K562 (cell line): ENCODE data around the gene MYO18A. TPM values are rescaled to one million over a fixed set of nuclear protein-coding genes. Genes with fewer than 3 reads are reported as not detected.

Experiments
- ATAC-seq: fragments of 200-7000 bp; cut with Tn5 transposase; 3 replicates; pipeline ENCODE4 v1.9.1; 2020; ENCODE audit warnings: moderate library complexity
- BruUV-seq: library from RNA; stranded (reverse); fragments of 400-500 nt; replicated peaks from 2 replicates; lab custom pipeline; 2021; lab: Mats Ljungman, UMichigan
- CTCF ChIA-PET: fragments of 300-600 bp; formaldehyde crosslinking; extraction: SDS; loops from one replicate; lab custom pipeline; 2021; ENCODE audit warnings: low intra/inter-chr PET ratio; lab: Yijun Ruan, JAX
- POLR2A ChIA-PET: fragments of 300-600, 350-650 bp; sonication (Branson Sonifier 250); formaldehyde crosslinking; extraction: SDS; loops from one replicate; lab custom pipeline; 2021; ENCODE audit warnings: antibody characterized with exemption, inconsistent platforms; lab: Yijun Ruan, JAX
- DNase-seq, 4 experiments: peaks; one replicate each; pipeline versions ENCODE4 v3.0.0 to v3.0.0-alpha.2; 2011 to 2018; ENCODE audit warnings: low spot score in 3 of 4, mixed read lengths in 3 of 4; ENCODE audit errors: extremely low read depth in 1 of 4
- FAIRE-seq: peaks from 2 replicates; lab custom pipeline; 2011; peaks lifted over from hg19 to GRCh38; lab: Jason Lieb, UNC
- H2AFZ ChIP-seq: 2 replicates; pipeline ENCODE4 v1.6.0; 2011; ENCODE audit warnings: low read depth, low read length, control low read depth, inconsistent platforms
- H3K27ac ChIP-seq: fragments of 200-600 bp; 3 replicates; pipeline ENCODE4 v1.8.0; 2011; ENCODE audit warnings: low read depth, mild to moderate bottlenecking, control low read depth, inconsistent platforms, low read length, moderate library complexity, mixed read lengths; ENCODE audit errors: extremely low read depth
- H3K27me3 ChIP-seq, 2 experiments: fragments of 300-600 bp in 1 of 2; 2 replicates in 1 of 2; 3 replicates in 1 of 2; pipeline versions ENCODE4 v1.6.0 to v1.8.0; 2011; ENCODE audit warnings: inconsistent platforms in 2 of 2, low read length in 2 of 2, mild to moderate bottlenecking in 1 of 2, mixed read lengths in 1 of 2, moderate library complexity in 1 of 2; ENCODE audit not compliant: control insufficient read depth in 2 of 2, insufficient read depth in 2 of 2
- H3K36me3 ChIP-seq: fragments of 300-600 bp; 3 replicates; pipeline ENCODE4 v1.8.0; 2011; ENCODE audit warnings: mild to moderate bottlenecking, low read length, inconsistent platforms; ENCODE audit not compliant: control insufficient read depth, insufficient read depth
- H3K4me1 ChIP-seq, 2 experiments: fragments of 200-600 bp in 1 of 2; replicated peaks in 1 of 2; 2 replicates in 1 of 2; 3 replicates in 1 of 2; pipeline versions ENCODE4 v1.5.1 to v1.8.0; 2011; ENCODE audit warnings: inconsistent platforms in 2 of 2, low read length in 2 of 2, mild to moderate bottlenecking in 1 of 2, mixed read lengths in 1 of 2, moderate library complexity in 1 of 2; ENCODE audit not compliant: control insufficient read depth in 2 of 2, insufficient read depth in 2 of 2
- H3K4me2 ChIP-seq: 2 replicates; pipeline ENCODE4 v1.6.1; 2011; ENCODE audit warnings: low read length, control low read depth, inconsistent platforms, mixed read lengths; ENCODE audit not compliant: insufficient read depth
- H3K4me3 ChIP-seq: fragments of 200-600 bp; sonication (generic), shearing (Covaris generic); 2 replicates; pipeline ENCODE4 v1.5.1; 2016; ENCODE audit warnings: control low read depth, inconsistent platforms
- H3K79me2 ChIP-seq: fragments of 200-600 bp; 3 replicates; pipeline ENCODE4 v1.8.0; 2011; ENCODE audit warnings: low read length, inconsistent platforms; ENCODE audit not compliant: control insufficient read depth, insufficient read depth
- H3K9ac ChIP-seq, 2 experiments: 2 replicates each; pipeline versions ENCODE4 v1.6.0 to v1.6.1; 2011; ENCODE audit warnings: low read depth in 2 of 2, low read length in 2 of 2, control low read depth in 1 of 2, inconsistent platforms in 1 of 2, mild to moderate bottlenecking in 1 of 2, mixed read lengths in 1 of 2; ENCODE audit not compliant: insufficient read depth in 1 of 2
- H3K9me1 ChIP-seq: one replicate; pipeline ENCODE4 v1.6.0; 2011; ENCODE audit warnings: inconsistent platforms, mild to moderate bottlenecking, low read length, moderate library complexity; ENCODE audit not compliant: control insufficient read depth, insufficient read depth
- H3K9me3 ChIP-seq: replicated peaks from 2 replicates; pipeline ENCODE4 v1.5.1; 2011; ENCODE audit warnings: low read depth, low read length, inconsistent platforms; ENCODE audit not compliant: control insufficient read depth, insufficient read depth
- H4K20me1 ChIP-seq: replicated peaks from 2 replicates; pipeline ENCODE4 v1.6.1; 2011; ENCODE audit warnings: low read length, inconsistent platforms, mixed read lengths; ENCODE audit not compliant: control insufficient read depth, insufficient read depth
- HDAC3 ChIP-seq: fragments of 450-650 bp; IDR thresholded peaks from 2 replicates; pipeline ENCODE4 v1.6.1; 2018; ENCODE audit warnings: borderline replicate concordance, mild to moderate bottlenecking, moderate library complexity; ENCODE audit not compliant: partially characterized antibody
- NFIC ChIP-seq: fragments of 450-650 bp; IDR thresholded peaks from 2 replicates; pipeline ENCODE4 v1.6.1; 2017; ENCODE audit warnings: mild to moderate bottlenecking, inconsistent platforms
- POLR2A ChIP-seq: fragments of 450-650 bp; conservative IDR thresholded peaks from 2 replicates; pipeline ENCODE4 v1.6.1; 2016
- SNRNP70 ChIP-seq: fragments of 200-400 bp; formaldehyde crosslinking; optimal IDR thresholded peaks from 2 replicates; pipeline ENCODE3; 2017; ENCODE audit warnings: low read depth, low read length
- SRSF7 ChIP-seq: fragments of 200-400 bp; formaldehyde crosslinking; optimal IDR thresholded peaks from 2 replicates; pipeline ENCODE3; 2017; ENCODE audit warnings: mild to moderate bottlenecking, low read depth, low read length
- TARDBP ChIP-seq: fragments of 450-650 bp; IDR thresholded peaks from 2 replicates; pipeline ENCODE4 v1.6.1; 2016
- ZKSCAN8 ChIP-seq: fragments of 200-800 bp; sonication (Bioruptor generic); IDR thresholded peaks from 2 replicates; pipeline ENCODE4 v1.6.1; 2016; ENCODE audit warnings: missing genetic modification characterization, missing compliant biosample characterization
- WGBS: fragments of 100-300 bp; shearing (Covaris generic); methylation state at CpG from one replicate; pipeline ENCODE4 v1.1.6; 2016; ENCODE audit warnings: low coverage, mixed read lengths; ENCODE audit not compliant: insufficient coverage; ENCODE audit errors: missing lambda C conversion rate; 5-methylcytosine and 5-hydroxymethylcytosine counted together
- in situ Hi-C: fragments of 300-500 bp; cut with MboI; formaldehyde crosslinking; loops from 4 replicates; pipeline ENCODE4 v1.15.0; 2018; ENCODE audit warnings: inconsistent platforms, mixed read lengths
- intact Hi-C: fragments of 100-400 bp; cut with micrococcal nuclease; formaldehyde crosslinking; loops from 2 replicates; pipeline ENCODE4 v1.14.2; 2022
- polyA plus RNA-seq, 8 experiments: library from polyadenylated mRNA; depleted of rRNA in 4 of 8; stranded (reverse) in 5 of 8; unstranded in 3 of 8; fragments of >200 nt; fragmentation: Nextera tagmentation in 2 of 8; fragmentation: Illumina TruSeq in 1 of 8; extraction: Ambion mirVana in 2 of 8; extraction: Trizol in 1 of 8; gene quantifications; 2 replicates each; pipeline versions ENCODE4 v1.2.1 to v1.2.3, GENCODE V29; 2011 to 2014; ENCODE audit warnings: inconsistent platforms in 1 of 8, missing spikeins in 1 of 8
- total RNA-seq, 7 experiments: library from RNA; depleted of rRNA in 6 of 7; stranded (reverse); fragments of >200 nt in 6 of 7; fragmentation: Illumina TruSeq in 2 of 7; extraction: Trizol in 2 of 7; gene quantifications; 2 replicates each; pipeline versions ENCODE4 v1.2.1 to v1.2.3, GENCODE V29; 2011 to 2021; ENCODE audit warnings: low replicate concordance in 1 of 7
- TF ChIP-seq, protein P1 (sequence below): fragments of 450-650 bp; formaldehyde crosslinking; IDR thresholded peaks from 2 replicates; pipeline ENCODE4 v1.4.0; 2020; ENCODE audit warnings: mild to moderate bottlenecking, mixed read lengths

The MYO18A gene
- total and polyA plus RNA-seq, 9 of the 15 experiments (the other 6 are each of a cell fraction or from before 2014, with no cell fraction given): 2.5 to 65.4 (median 17.1) TPM

DNA sequence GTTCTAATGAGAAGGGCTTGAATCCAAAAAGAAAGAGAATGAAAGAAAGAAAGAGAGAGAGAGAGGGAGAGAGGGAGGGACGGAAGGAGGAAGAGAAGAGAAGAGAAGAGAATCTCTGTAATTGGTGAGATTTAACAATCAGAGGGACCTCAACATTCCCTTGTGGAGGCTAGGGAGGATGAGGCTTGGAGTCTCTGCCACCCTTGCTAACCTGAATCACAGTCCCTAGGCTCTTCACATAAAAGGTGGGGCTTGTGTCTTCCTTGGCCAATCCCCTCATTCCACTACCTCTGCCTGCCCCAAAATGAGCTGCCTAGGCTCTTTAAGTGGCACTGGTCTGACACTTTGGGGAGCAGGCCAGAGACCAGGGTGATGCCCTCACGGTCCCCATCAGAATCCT lies 107.2 kb downstream of the MYO18A start (continued):
- TF ChIP-seq TARDBP (no peak), SNRNP70 (no peak), HDAC3 (no peak)

DNA sequence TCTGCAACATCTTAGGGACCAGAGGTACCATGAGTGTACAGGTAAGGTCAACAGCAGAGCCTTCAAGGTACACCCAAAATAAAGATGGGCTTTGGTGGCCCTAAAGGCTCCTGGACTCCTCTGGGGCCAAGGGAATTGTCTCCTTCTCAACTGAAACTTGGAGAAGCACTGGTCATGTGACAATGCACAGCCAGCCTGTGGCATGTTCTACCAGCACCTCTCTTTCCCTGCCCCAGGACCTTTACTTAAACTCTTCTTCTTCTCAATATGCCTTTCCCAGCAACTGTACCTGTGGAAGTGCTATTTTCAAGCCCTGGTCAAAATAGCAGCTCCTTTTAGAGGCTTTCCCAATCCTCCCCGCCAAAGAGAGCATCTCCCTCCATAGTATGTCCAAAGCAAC lies 108.9 kb downstream of the MYO18A start:
- FAIRE-seq (no peak), DNase-seq (no peak), ATAC-seq (no peak)
- H3K36me3 ChIP-seq: no peaks in the 10 kb centered on the region
- ChIA-PET POLR2A (interaction anchor here (0.6 kb wide), 1 partner anchor 15 kb away, joined by 3 read pairs; no protein-coding TSS in a partner anchor), CTCF (no interaction called here)
- no peaks in the 10 kb centered on the region for H4K20me1 ChIP-seq
- in situ Hi-C loops: no loop called here
- intact Hi-C loops: no loop called here
- no peaks in the 10 kb centered on the region for H3K79me2 ChIP-seq
- no peak overlapping the region for H2AFZ ChIP-seq
- H3K27ac ChIP-seq: no peak overlapping the region
- H3K4me3 ChIP-seq: no peak overlapping the region
- H3K4me2 ChIP-seq: no peak overlapping the region
- BruUV-seq: no TSS peak
- no peaks in the 10 kb centered on the region for H3K27me3 ChIP-seq
- H3K4me1 ChIP-seq: peaks cover 3% of the 10 kb centered on the region in 2 experiments; a peak in 1 of 5 replicates
- H3K9me3 ChIP-seq: no peaks in the 10 kb centered on the region
- 31% methylated on average over 1 of the region's 1 CpG for WGBS
- TF ChIP-seq POLR2A (0 out of 2 replicates have a peak, but pooled peaks have one; percentile 31), ZKSCAN8 (CRISPR knock-in tag) (no peak), NFIC (peak; percentile 83; the same call in 1 of the 2 replicates), SRSF7 (no peak)
- TF ChIP-seq, protein P1, sequence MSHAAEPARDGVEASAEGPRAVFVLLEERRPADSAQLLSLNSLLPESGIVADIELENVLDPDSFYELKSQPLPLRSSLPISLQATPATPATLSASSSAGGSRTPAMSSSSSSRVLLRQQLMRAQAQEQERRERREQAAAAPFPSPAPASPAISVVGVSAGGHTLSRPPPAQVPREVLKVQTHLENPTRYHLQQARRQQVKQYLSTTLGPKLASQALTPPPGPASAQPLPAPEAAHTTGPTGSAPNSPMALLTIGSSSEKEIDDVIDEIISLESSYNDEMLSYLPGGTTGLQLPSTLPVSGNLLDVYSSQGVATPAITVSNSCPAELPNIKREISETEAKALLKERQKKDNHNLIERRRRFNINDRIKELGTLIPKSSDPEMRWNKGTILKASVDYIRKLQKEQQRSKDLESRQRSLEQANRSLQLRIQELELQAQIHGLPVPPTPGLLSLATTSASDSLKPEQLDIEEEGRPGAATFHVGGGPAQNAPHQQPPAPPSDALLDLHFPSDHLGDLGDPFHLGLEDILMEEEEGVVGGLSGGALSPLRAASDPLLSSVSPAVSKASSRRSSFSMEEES (CRISPR knock-in tag): peak; percentile 58
- H3K9me1 ChIP-seq: no peaks in the 10 kb centered on the region
- no peak overlapping the region for H3K9ac ChIP-seq
